HuH-7.5 (cell line): ENCODE results near the gene PSD2.

Source experiments
- DNase-seq: peaks from one replicate; pipeline ENCODE4 v3.0.0; 2011; ENCODE audit warnings: low spot score

The PSD2 gene

GRCh38 chr5:139838381-139839197 is 43.0 kb downstream of the PSD2 start:
- DNase-seq, result no peak

GRCh38 chr5:139839232-139839815 is 43.7 kb downstream of the PSD2 start:
- DNase-seq, result no peak

- no peak for DNase-seq
Observed at GRCh38 chr5:139839918-139840317, 44.3 kb downstream of the PSD2 start.

GRCh38 chr5:139841549-139841948 is 45.9 kb downstream of the PSD2 start:
- no peak for DNase-seq

- DNase-seq, result no peak
Observed at GRCh38 chr5:139842321-139842720, 46.7 kb downstream of the PSD2 start.

GRCh38 chr5:139843991-139844390 is 48.4 kb downstream of the PSD2 start:
- no peak for DNase-seq

GRCh38 chr5:139844472-139845145 is 49.0 kb downstream of the PSD2 start:
- peak; percentile 80 for DNase-seq

- no peak for DNase-seq
Observed at GRCh38 chr5:139845846-139846681, 50.5 kb downstream of the PSD2 start.

GRCh38 chr5:139847091-139847490 is 51.5 kb downstream of the PSD2 start:
- DNase-seq, result no peak

GRCh38 chr5:139847790-139848507 is 52.3 kb downstream of the PSD2 start:
- peak; percentile 71 for DNase-seq

GRCh38 chr5:139848508-139849100 is 53.0 kb downstream of the PSD2 start:
- DNase-seq, result no peak

GRCh38 chr5:139849501-139849900 is 53.9 kb downstream of the PSD2 start:
- DNase-seq, result no peak

GRCh38 chr5:139849942-139850341 is 54.3 kb downstream of the PSD2 start:
- DNase-seq, result no peak

GRCh38 chr5:139850423-139851016 is 54.9 kb downstream of the PSD2 start:
- no peak for DNase-seq

GRCh38 chr5:139851558-139851957 is 56.0 kb downstream of the PSD2 start:
- DNase-seq, result no peak

- DNase-seq, result no peak
Observed at GRCh38 chr5:139852696-139853095, 57.1 kb downstream of the PSD2 start.

GRCh38 chr5:139854029-139854605 is 58.5 kb downstream of the PSD2 start:
- DNase-seq, result no peak

GRCh38 chr5:139854953-139855352 is 59.3 kb downstream of the PSD2 start:
- no peak for DNase-seq

- no peak for DNase-seq
Observed at GRCh38 chr5:139855451-139855850, 59.8 kb downstream of the PSD2 start.

- DNase-seq, result no peak
Observed at GRCh38 chr5:139855946-139856540, 60.4 kb downstream of the PSD2 start.
